Kidney (tissue), 14 donors: ENCODE measurements around the gene PCBP4. TPM values are rescaled to one million over a fixed set of nuclear protein-coding genes. Genes with fewer than 3 reads are reported as not detected.

Experiments used
- DNase-seq, 5 donors: peaks; one replicate each; pipeline ENCODE4 v3.0.0-alpha.2; 2013 to 2020
- FAIRE-seq: peaks from 2 replicates; lab custom pipeline; 2012; peaks lifted over from hg19 to GRCh38; lab: Jason Lieb, UNC
- H3K27ac ChIP-seq, 2 donors: one replicate each; pipeline ENCODE4 v1.7.0; 2013; ENCODE audit warnings: low read depth in 2 of 2, low read length in 2 of 2, inconsistent platforms in 1 of 2
- H3K27me3 ChIP-seq: one replicate; pipeline ENCODE4 v1.7.1; 2013; ENCODE audit warnings: low read length, inconsistent platforms; ENCODE audit not compliant: control insufficient read depth, insufficient read depth
- H3K36me3 ChIP-seq, 3 donors: one replicate each; pipeline versions ENCODE4 v1.7.0 to v1.7.1; 2013; ENCODE audit warnings: low read length in 3 of 3, control low read depth in 1 of 3, inconsistent platforms in 1 of 3; ENCODE audit not compliant: insufficient read depth in 3 of 3, control insufficient read depth in 2 of 3
- H3K4me1 ChIP-seq, 3 donors: one replicate each; pipeline versions ENCODE4 v1.7.0 to v1.7.1; 2013; ENCODE audit warnings: low read length in 3 of 3, inconsistent platforms in 1 of 3, low read depth in 1 of 3; ENCODE audit not compliant: control insufficient read depth in 2 of 3, insufficient read depth in 2 of 3
- H3K4me3 ChIP-seq, 3 donors: one replicate each; pipeline versions ENCODE4 v1.7.0 to v1.8.1; 2013; ENCODE audit warnings: low read length in 3 of 3, control low read depth in 1 of 3, inconsistent platforms in 1 of 3
- H3K9ac ChIP-seq, 3 donors: one replicate each; pipeline versions ENCODE4 v1.7.0 to v1.7.1; 2013; ENCODE audit warnings: low read length in 3 of 3, control low read depth in 1 of 3, inconsistent platforms in 1 of 3
- H3K9me3 ChIP-seq, 3 donors: one replicate each; pipeline versions ENCODE4 v1.7.0 to v1.7.1; 2013; ENCODE audit warnings: low read length in 3 of 3, control low read depth in 1 of 3, inconsistent platforms in 1 of 3; ENCODE audit not compliant: control insufficient read depth in 2 of 3, insufficient read depth in 1 of 3
- intact Hi-C: fragments of 100-400 bp; cut with DNase I; formaldehyde crosslinking; loops from one replicate; pipeline ENCODE4 v1.11.1; 2022
- polyA plus RNA-seq: library from polyadenylated mRNA; stranded (reverse); fragments of 350-450 nt; fragmentation: Illumina TruSeq; extraction: RNeasy Lipid Tissue Mini Kit (QIAGEN cat#74804); gene quantifications from one replicate; pipeline ENCODE4 v1.2.3, GENCODE V29; 2014; ENCODE audit warnings: low read depth, low replicate concordance; ENCODE audit not compliant: insufficient read depth
- total RNA-seq: library from RNA; stranded (reverse); fragmentation: NEBNext Ultra II Directional; extraction: Animal tissue kit (Norgen Biotek cat#: 25700); gene quantifications from one replicate; pipeline ENCODE4 v1.2.1, GENCODE V29; 2021
- TF ChIP-seq, protein P1 (sequence below): IDR thresholded peaks from 3 replicates; pipeline ENCODE4 v1.5.1; 2012; ENCODE audit warnings: mild to moderate bottlenecking, moderate library complexity, borderline replicate concordance; ENCODE audit not compliant: insufficient read depth; ENCODE audit errors: extremely low read depth
- donor health status: control.
- donor health status: control.
- donor health status: control.
- donor health status: control.
- donor health status: control.
- donor health status: DM: yes; HTN: yes; CAD: no.
- donor health status: Normal renal cell carcinoma (clear cell type).

PCBP4 gene
- total and polyA plus RNA-seq, 2 donors from 2014 or later, result 31.7 to 34.0 TPM

DNA sequence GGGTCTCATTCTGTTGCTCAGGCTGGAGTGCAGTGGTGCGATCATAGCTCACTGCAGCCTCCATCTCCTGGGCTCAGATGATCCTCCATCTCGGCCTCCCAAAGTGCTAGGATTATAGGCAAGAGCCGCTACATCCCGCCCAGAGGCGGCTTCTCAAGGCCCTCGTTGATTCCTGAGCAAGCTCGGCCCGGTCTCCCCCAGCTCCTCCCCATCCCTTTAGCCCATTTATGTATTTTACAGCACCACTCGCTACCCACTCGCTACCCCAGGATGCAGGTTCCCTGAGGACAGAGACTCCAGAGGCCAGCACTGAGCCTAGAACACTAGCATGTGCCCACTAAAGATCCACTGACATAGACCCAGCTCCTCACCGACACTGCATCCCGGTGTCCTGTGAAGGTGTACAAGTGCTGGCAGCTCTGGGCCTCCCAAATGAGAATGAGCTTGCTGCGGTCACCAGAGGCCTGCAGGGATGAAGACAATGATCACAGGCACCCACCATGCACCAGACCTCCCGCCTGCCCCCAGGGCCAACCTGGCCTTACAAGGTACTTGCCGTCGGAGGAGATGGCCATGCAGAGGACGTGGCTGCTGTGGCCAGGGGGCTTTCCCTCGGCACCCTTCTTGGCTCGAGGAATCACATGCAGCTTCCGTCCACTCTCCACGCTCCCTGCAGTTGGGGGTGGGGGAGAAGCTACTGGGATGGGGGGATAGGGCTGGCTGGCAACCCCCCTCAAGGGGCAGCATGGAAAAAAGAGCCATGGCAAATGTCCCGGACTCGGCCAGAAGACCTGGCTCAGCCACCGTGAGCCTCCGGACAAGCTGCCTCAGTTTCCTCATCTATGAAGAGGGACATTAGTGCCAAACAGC is 31.1 kb downstream of the PCBP4 start:
- intact Hi-C loops, result no loop called here
- no peak for FAIRE-seq
- H3K9me3 ChIP-seq, result no peaks in the 10 kb centered on the region

DNA sequence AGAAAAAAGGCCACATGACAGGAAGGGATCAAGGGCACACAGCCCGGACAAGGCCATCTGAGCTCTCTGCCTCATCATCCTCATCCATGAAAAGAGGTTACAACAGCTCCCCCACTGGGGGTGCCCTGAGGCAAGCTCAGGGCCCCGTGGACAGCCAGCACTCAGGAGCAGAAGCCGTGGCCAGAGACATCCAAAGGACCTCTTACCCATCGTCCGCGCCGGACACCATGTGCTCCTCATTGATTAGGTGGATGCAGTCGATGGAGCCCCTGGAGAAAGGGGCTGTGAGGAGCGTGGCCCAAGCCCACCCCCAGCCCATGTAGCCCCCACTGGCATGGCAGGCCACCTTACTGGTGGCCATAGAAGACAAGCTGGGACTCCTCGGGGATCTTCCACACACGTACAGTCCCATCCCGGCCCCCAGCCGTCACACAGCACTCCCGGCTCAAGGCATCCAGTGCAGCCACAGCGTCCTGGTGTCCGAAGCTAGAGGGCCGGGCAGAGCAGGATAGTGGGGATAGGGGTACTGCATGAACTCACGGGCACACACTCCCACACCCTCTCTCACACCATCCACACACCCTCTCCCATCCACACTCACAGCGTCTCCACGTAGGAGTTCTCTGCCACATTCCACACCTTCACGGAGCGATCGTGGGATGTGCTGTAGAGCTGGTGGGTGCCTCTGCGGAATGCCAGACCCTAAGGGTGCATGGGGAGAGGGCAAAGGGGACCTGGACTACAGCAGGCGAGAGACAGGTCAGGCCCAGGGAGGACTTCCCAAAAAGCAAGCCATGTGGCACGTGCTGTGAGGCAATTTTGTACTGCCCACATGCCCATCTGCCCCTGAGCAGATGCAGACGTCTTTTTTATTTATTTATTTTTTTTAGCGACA is 32.0 kb downstream of the PCBP4 start:
- Histone ChIP-seq H3K36me3 (peaks cover 0 to 31% (median 20%) of the 10 kb centered on the region in 3 donors), H3K27me3 (no peaks in the 10 kb centered on the region), H3K9ac (no peak overlapping the region), H3K27ac (no peak overlapping the region), H3K4me1 (no peaks in the 10 kb centered on the region), H3K9me3 (no peaks in the 10 kb centered on the region), H3K4me3 (no peak overlapping the region)
- intact Hi-C loops, result no loop called here
- FAIRE-seq (no peak), DNase-seq (no peak)
- TF ChIP-seq, protein P1, sequence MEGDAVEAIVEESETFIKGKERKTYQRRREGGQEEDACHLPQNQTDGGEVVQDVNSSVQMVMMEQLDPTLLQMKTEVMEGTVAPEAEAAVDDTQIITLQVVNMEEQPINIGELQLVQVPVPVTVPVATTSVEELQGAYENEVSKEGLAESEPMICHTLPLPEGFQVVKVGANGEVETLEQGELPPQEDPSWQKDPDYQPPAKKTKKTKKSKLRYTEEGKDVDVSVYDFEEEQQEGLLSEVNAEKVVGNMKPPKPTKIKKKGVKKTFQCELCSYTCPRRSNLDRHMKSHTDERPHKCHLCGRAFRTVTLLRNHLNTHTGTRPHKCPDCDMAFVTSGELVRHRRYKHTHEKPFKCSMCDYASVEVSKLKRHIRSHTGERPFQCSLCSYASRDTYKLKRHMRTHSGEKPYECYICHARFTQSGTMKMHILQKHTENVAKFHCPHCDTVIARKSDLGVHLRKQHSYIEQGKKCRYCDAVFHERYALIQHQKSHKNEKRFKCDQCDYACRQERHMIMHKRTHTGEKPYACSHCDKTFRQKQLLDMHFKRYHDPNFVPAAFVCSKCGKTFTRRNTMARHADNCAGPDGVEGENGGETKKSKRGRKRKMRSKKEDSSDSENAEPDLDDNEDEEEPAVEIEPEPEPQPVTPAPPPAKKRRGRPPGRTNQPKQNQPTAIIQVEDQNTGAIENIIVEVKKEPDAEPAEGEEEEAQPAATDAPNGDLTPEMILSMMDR, result no peak

More for the DNA sequence above, 31.1 kb downstream of the PCBP4 start:
- TF ChIP-seq, protein P1, result no peak
- peaks cover 0 to 5% (median 3%) of the 10 kb centered on the region in 3 donors for H3K4me1 ChIP-seq
- no peak overlapping the region for H3K9ac ChIP-seq
- no peaks in the 10 kb centered on the region for H3K27me3 ChIP-seq
- no peak overlapping the region for H3K27ac ChIP-seq
- H3K4me3 ChIP-seq, result no peak overlapping the region
- peaks cover 0 to 31% (median 20%) of the 10 kb centered on the region in 3 donors for H3K36me3 ChIP-seq
- DNase-seq, result peak in 1 of 5 donors; percentile 57

DNA sequence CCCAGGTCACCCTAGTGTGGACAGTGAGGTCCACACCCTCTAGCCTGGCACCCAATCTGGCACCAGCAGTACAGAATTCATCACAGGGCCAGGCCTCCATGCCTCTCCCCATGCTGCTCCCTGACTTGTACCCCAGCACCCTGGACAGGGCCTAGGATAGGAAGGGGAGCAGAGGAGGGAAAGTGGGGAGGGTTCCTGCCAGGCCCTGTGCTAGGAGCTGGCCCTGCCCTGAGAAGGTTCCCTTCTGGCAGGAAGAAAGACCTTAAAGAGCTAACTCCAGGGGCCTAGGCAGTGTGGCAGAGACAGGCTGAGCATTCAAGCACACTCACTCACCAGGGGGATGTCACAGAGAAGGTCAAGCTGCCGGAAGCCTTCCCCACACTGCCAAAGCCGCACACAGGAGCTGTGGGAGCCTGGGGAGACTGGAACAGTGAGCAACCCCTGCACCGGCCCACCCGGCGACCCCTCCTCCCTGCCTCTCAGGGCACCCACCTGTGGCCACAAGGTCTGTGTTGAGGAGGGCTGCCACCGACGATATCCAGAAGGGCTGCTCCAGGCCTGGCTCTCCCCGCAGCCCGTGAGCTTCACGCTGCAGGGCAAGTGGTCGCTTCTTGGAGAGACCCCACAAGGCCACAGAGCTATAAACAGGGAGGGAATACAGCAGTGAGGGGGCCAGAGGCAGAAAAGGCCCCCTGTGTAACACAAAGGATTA is 33.0 kb downstream of the PCBP4 start:
- H3K27me3 ChIP-seq, result no peaks in the 10 kb centered on the region
- H3K4me1 ChIP-seq, result no peaks in the 10 kb centered on the region
- no peaks in the 10 kb centered on the region for H3K9me3 ChIP-seq
- intact Hi-C loops, result no loop called here
- no peak overlapping the region for H3K27ac ChIP-seq
- FAIRE-seq (no peak), DNase-seq (no peak)
- peaks cover 0 to 31% (median 20%) of the 10 kb centered on the region in 3 donors for H3K36me3 ChIP-seq
- H3K4me3 ChIP-seq, result no peak overlapping the region
- TF ChIP-seq, protein P1, result no peak
- no peak overlapping the region for H3K9ac ChIP-seq
